Activated naive CD8-positive, alpha-beta T cell (primary cell): ENCODE data around the gene ZNF556.
"Not testable (repeated sequence)": the region's sequence is repeated elsewhere in the genome, so short reads cannot be mapped to it uniquely, and the experiment has no call there.

ENCODE experiments used
- H3K27ac Mint-ChIP-seq: one replicate; pipeline ENCODE4 v1.8.0; 2021; ENCODE audit warnings: mixed read lengths
- H3K27me3 Mint-ChIP-seq: one replicate; pipeline ENCODE4 v1.8.0; 2021; ENCODE audit warnings: mixed read lengths
- H3K36me3 Mint-ChIP-seq: one replicate; pipeline ENCODE4 v1.8.0; 2021; ENCODE audit warnings: mixed read lengths
- H3K4me1 Mint-ChIP-seq: one replicate; pipeline ENCODE4 v1.8.0; 2021; ENCODE audit warnings: low read depth, mixed read lengths
- H3K4me3 Mint-ChIP-seq: one replicate; pipeline ENCODE4 v1.8.0; 2021; ENCODE audit warnings: mild to moderate bottlenecking, mixed read lengths
- H3K9me3 Mint-ChIP-seq: one replicate; pipeline ENCODE4 v1.8.0; 2021; ENCODE audit warnings: low read depth, mixed read lengths

Gene ZNF556

DNA sequence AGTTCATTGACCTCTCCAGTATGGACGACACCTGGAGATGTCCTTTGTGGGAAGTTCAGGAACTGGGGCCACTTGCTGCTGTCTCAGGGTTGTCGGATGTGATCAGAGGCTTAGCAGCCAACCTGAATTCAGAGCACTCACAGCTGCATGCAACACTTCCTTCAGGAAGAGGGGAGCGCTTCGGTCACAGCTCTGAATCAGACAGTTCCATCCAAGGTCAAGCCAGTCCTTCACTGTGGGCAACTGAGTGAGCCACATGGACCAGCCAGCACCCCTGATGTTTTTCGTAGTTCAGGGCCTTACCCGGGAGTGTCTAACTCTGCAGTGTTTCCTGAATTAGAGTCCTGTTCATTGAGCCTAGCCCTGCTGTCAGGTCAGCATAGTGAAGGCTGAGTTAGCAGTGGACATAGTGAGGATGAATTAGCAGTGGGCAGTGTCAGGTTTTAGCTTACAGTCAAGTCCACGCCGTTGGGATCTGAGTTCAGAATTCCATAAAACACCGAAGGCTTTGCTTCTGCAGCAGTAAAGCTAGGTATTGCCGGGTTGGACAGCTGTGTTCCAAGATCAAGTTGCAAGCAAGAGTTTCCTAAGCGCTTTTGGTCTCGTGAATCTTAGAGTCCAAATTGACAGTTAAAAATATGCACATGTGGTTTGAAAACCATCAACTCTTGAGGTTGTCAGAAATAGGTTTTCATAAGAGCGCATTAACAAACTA lies 20.8 kb upstream of the ZNF556 start:
- Mint-ChIP-seq H3K36me3 (peaks cover 17% of the 10 kb centered on the region), H3K27me3 (no peaks in the 10 kb centered on the region), H3K27ac (no peak overlapping the region)

GRCh38 chr19:2847507-2847906 lies 19.6 kb upstream of the ZNF556 start:
- Mint-ChIP-seq H3K9me3 (no peaks in the 10 kb centered on the region), H3K27ac (no peak overlapping the region), H3K27me3 (no peaks in the 10 kb centered on the region), H3K36me3 (peaks cover 27% of the 10 kb centered on the region), H3K4me3 (no peak overlapping the region), H3K4me1 (peaks cover 40% of the 10 kb centered on the region)

More for the DNA sequence above, 20.8 kb upstream of the ZNF556 start:
- H3K9me3 Mint-ChIP-seq, result no peaks in the 10 kb centered on the region
- H3K4me1 Mint-ChIP-seq, result peaks cover 44% of the 10 kb centered on the region
- H3K4me3 Mint-ChIP-seq, result no peak overlapping the region

GRCh38 chr19:2848616-2849015 lies 18.5 kb upstream of the ZNF556 start:
- Mint-ChIP-seq H3K9me3 (peaks cover 3% of the 10 kb centered on the region), H3K27ac (no peak overlapping the region), H3K27me3 (no peaks in the 10 kb centered on the region), H3K36me3 (peaks cover 38% of the 10 kb centered on the region), H3K4me3 (no peak overlapping the region), H3K4me1 (peaks cover 31% of the 10 kb centered on the region)

- Mint-ChIP-seq H3K9me3 (peaks cover 8% of the 10 kb centered on the region), H3K4me1 (peaks cover 31% of the 10 kb centered on the region), H3K36me3 (peaks cover 46% of the 10 kb centered on the region), H3K27me3 (no peaks in the 10 kb centered on the region), H3K4me3 (peak overlapping the region; percentile 44), H3K27ac (peak overlapping the region; percentile 0)
Observed at GRCh38 chr19:2850256-2850925, 16.7 kb upstream of the ZNF556 start.

DNA sequence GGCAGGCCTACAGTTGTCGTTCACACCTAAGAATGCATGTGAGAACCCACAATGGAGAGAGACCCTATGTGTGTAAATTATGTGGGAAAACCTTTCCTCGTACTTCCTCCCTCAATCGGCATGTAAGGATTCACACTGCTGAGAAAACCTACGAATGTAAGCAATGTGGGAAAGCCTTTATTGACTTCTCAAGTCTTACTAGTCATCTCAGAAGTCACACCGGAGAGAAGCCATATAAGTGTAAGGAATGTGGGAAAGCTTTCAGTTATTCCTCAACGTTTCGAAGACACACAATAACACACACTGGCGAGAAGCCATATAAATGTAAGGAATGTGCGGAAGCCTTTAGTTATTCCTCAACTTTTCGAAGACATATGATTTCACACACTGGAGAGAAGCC lies 14.5 kb upstream of the ZNF556 start:
- H3K27ac Mint-ChIP-seq, result no peak overlapping the region
- H3K36me3 Mint-ChIP-seq, result peaks cover 45% of the 10 kb centered on the region
- H3K4me1 Mint-ChIP-seq, result peaks cover 38% of the 10 kb centered on the region
- peaks cover 8% of the 10 kb centered on the region for H3K9me3 Mint-ChIP-seq
- no peak overlapping the region for H3K4me3 Mint-ChIP-seq
- no peaks in the 10 kb centered on the region for H3K27me3 Mint-ChIP-seq

GRCh38 chr19:2853015-2853606 lies 14.0 kb upstream of the ZNF556 start:
- H3K27me3 Mint-ChIP-seq, result no peaks in the 10 kb centered on the region
- no peak overlapping the region for H3K4me3 Mint-ChIP-seq
- H3K9me3 Mint-ChIP-seq, result peaks cover 8% of the 10 kb centered on the region
- H3K27ac Mint-ChIP-seq, result no peak overlapping the region
- peaks cover 45% of the 10 kb centered on the region for H3K36me3 Mint-ChIP-seq
- H3K4me1 Mint-ChIP-seq, result peaks cover 43% of the 10 kb centered on the region

- Mint-ChIP-seq H3K4me1 (peaks cover 43% of the 10 kb centered on the region), H3K4me3 (no peak overlapping the region), H3K9me3 (peaks cover 8% of the 10 kb centered on the region), H3K36me3 (peaks cover 45% of the 10 kb centered on the region), H3K27me3 (no peaks in the 10 kb centered on the region), H3K27ac (no peak overlapping the region)
Observed at GRCh38 chr19:2854849-2855248, 12.3 kb upstream of the ZNF556 start.

DNA sequence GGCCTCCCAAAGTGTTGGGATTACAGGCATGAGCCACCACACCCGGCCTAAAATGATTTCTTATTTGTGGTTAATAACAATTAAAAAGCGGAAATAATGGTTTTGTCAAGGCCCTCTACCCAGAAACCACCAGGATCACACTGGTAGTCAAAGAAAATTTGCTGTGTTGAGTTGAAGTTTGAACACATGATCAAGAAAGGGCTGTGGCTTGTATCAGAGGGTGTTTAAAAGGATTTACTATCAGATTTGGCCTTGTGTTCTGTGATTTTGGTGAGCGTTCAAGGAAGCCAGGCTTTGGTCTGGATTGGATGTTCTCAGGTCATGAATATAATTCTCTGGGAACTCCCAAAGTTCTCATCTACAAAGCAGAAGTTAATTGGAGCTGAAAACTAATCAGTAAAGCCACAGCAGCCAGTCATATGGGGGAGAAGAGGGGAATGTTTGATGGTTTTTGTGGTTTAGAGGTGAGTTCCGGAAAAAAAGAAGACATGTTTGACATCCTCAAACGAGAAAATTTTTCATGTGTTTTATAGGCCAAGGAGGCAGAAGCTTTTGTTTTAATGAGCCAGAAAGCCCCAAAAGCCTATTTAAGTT lies 10.6 kb upstream of the ZNF556 start:
- H3K36me3 Mint-ChIP-seq, result peaks cover 36% of the 10 kb centered on the region
- no peaks in the 10 kb centered on the region for H3K27me3 Mint-ChIP-seq
- peak overlapping the region; percentile 67 for H3K27ac Mint-ChIP-seq
- peaks cover 33% of the 10 kb centered on the region for H3K4me1 Mint-ChIP-seq
- H3K4me3 Mint-ChIP-seq, result peak overlapping the region; percentile 67
- peaks cover 8% of the 10 kb centered on the region for H3K9me3 Mint-ChIP-seq

DNA sequence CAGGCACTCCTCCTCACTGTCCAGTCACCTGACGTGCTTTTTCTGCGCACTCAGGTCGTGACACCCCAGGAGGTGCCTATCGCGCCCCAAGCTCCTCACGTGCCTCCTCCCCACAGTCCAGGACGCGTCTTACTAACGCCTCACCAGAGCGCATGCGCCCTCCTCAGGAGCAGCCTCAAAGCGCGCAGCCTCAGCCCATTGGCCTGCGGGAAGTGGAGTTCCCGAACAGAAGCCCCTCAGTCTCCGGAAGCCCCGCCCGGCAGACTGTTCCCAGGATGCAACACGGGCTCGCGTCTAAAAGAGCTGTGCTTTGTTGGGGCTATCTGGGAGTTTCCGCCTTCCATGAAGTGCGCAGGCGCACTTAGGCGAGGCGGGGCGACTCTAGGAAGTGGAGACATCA lies 8.3 kb upstream of the ZNF556 start:
- Mint-ChIP-seq H3K27ac (no peak overlapping the region), H3K27me3 (no peaks in the 10 kb centered on the region), H3K4me1 (peaks cover 33% of the 10 kb centered on the region), H3K4me3 (no peak overlapping the region), H3K9me3 (peaks cover 3% of the 10 kb centered on the region), H3K36me3 (peaks cover 14% of the 10 kb centered on the region)

DNA sequence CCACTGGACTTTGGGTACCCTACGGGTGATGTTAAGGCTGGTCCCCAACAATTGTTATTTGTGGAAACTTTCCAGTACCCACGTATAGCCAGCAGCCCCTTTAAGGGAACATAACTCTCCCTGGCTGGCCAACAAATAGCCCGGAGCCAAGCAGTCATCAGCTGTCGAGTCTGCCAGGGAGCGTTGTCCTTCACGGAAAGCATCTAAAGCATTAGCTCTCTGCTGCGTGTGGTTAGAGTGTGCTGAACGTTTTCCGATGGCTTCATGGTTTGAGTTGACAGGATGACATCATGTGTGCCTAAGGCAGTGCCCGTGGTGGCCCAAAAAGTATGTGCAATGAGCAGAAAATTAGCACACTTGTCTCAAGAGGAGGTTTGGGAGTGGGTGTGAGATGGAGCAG lies 3.3 kb upstream of the ZNF556 start:
- Mint-ChIP-seq H3K9me3 (no peaks in the 10 kb centered on the region), H3K4me3 (no peak overlapping the region), H3K27me3 (peaks cover 3% of the 10 kb centered on the region), H3K27ac (no peak overlapping the region), H3K36me3 (no peaks in the 10 kb centered on the region), H3K4me1 (peaks cover 7% of the 10 kb centered on the region)

- H3K4me1 Mint-ChIP-seq, result peaks cover 5% of the 10 kb centered on the region
- H3K27me3 Mint-ChIP-seq, result peaks cover 3% of the 10 kb centered on the region
- no peak overlapping the region for H3K4me3 Mint-ChIP-seq
- H3K36me3 Mint-ChIP-seq, result no peaks in the 10 kb centered on the region
- H3K9me3 Mint-ChIP-seq, result no peaks in the 10 kb centered on the region
- H3K27ac Mint-ChIP-seq, result no peak overlapping the region
Observed at GRCh38 chr19:2865334-2866100, 1.6 kb upstream of the ZNF556 start.

- Mint-ChIP-seq H3K4me3 (no peak overlapping the region), H3K27ac (no peak overlapping the region), H3K27me3 (peaks cover 3% of the 10 kb centered on the region), H3K36me3 (no peaks in the 10 kb centered on the region), H3K9me3 (no peaks in the 10 kb centered on the region), H3K4me1 (peaks cover 5% of the 10 kb centered on the region)
Observed at GRCh38 chr19:2866495-2867024, 575 bp upstream of the ZNF556 start.

DNA sequence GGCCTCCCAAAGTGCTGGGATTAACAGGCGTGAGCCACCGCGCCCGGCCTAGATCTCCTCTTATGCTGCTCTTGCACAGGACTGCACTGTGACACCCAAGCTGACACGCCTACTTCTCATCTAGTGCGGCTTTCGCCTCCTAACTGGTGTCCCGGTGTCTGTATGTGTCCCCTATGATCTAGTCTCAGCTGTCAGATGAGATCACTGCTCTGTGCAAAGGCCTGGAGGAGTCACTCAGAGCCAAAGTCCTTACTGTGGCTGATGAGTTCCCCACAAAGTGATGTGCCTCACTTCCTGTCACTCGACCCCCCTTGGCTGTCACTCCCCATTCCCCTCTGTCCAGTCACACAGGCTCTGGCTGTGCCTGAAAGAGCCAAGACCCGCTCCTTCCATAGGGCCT lies 2.5 kb downstream of the ZNF556 start:
- Mint-ChIP-seq H3K27me3 (peaks cover 3% of the 10 kb centered on the region), H3K4me1 (peaks cover 5% of the 10 kb centered on the region), H3K36me3 (no peaks in the 10 kb centered on the region), H3K9me3 (no peaks in the 10 kb centered on the region), H3K27ac (no peak overlapping the region), H3K4me3 (no peak overlapping the region)

DNA sequence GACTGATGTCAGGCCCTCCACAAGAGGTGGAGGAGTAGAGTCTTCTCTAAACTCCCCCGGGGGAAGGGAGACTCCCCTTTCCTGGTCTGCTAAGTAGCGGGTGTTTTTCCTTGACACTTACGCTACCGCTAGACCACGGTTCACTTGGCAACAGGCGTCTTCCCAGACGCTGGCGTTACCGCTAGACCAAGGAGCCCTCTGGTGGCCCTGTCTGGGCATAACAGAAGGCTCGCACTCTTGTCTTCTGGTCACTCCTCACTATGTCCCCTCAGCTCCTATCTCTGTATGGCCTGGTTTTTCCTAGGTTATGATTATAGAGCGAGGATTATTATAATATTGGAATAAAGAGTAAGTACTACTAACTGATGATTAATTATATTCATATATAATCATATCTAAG lies 5.0 kb downstream of the ZNF556 start:
- H3K36me3 Mint-ChIP-seq, H3K27ac Mint-ChIP-seq, H3K9me3 Mint-ChIP-seq, H3K27me3 Mint-ChIP-seq, H3K4me1 Mint-ChIP-seq, H3K4me3 Mint-ChIP-seq: not testable (repeated sequence)
